Measurements from ENCODE around the gene AGBL4.

- TF ChIP-seq CTCF (tag by site-specific recombination; IDR thresholded peaks at IDR 0.05) = no peak
- no peak for TF ChIP-seq ZNF132 (tag by site-specific recombination; IDR thresholded peaks at IDR 0.05; ENCODE audit: borderline replicate concordance)
- TF ChIP-seq ZNF510 (tag by site-specific recombination; IDR thresholded peaks at IDR 0.05; ENCODE audit: insufficient replicate concordance) = no peak
- no peak for TF ChIP-seq FEZF1 (tag by site-specific recombination; IDR thresholded peaks at IDR 0.05)
- TF ChIP-seq SP3 (tag by site-specific recombination; IDR thresholded peaks at IDR 0.05) = no peak
- no peak for TF ChIP-seq ZNF274 (IDR thresholded peaks at IDR 0.05; ENCODE audit: low read length)
- no peak for TF ChIP-seq ZNF274 (tag by site-specific recombination; IDR thresholded peaks at IDR 0.05; ENCODE audit: borderline replicate concordance)
- TF ChIP-seq KLF7 (tag by site-specific recombination; IDR thresholded peaks at IDR 0.05; ENCODE audit: borderline replicate concordance) = no peak
- no peak for TF ChIP-seq TCF7L2 (IDR thresholded peaks at IDR 0.05; ENCODE audit: borderline replicate concordance, low read depth, low read length)
- no peak for TF ChIP-seq ZBTB44 (tag by site-specific recombination; IDR thresholded peaks at IDR 0.05)
- TF ChIP-seq OSR2 (tag by site-specific recombination; IDR thresholded peaks at IDR 0.05) = no peak
- TF ChIP-seq PRDM4 (tag by site-specific recombination; IDR thresholded peaks at IDR 0.05) = no peak
- no peak for TF ChIP-seq ZNF362 (tag by site-specific recombination; IDR thresholded peaks at IDR 0.05)
Observed at GRCh38 chr1:48765335-48765734, 1258.4 kb downstream of the AGBL4 start.

All from HEK293 (cell line).